Stimulated activated CD8-positive, alpha-beta memory T cell treated with anti-CD3 and anti-CD28 coated beads, Interleukin-12 subunit alpha, Interleukin-12 subunit beta, amount 100 ng/mL, for 24 hours (primary cell): ENCODE measurements around the gene EPHB6.

Experiments
- DNase-seq: peaks from one replicate; pipeline ENCODE4 v3.0.0-alpha.2; 2020; ENCODE audit errors: extremely low read depth

Gene EPHB6

GRCh38 chr7:142876991-142877910, 22.4 kb downstream of the EPHB6 start:
- no peak for DNase-seq

DNA sequence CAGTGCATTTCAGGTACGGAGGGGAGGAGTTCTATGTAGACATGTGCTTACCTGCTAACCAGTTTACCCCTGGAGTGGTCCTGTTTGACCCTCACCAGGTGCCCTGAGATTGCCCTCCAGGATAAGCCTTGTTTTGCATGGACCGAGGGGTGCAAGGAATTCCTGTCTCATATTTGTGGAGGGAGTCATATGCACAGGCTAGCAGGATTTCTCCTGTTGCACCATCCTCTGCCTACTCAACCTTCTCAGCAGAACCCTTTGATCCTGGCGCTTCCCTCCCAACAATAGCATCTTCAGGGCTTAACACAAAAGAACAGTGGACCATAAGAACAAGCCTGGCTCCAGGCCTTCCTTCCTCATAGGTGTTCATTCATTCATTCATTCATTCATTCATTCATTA, 23.4 kb downstream of the EPHB6 start:
- DNase-seq = no peak

GRCh38 chr7:142879060-142879459, 24.2 kb downstream of the EPHB6 start:
- DNase-seq = no peak

DNA sequence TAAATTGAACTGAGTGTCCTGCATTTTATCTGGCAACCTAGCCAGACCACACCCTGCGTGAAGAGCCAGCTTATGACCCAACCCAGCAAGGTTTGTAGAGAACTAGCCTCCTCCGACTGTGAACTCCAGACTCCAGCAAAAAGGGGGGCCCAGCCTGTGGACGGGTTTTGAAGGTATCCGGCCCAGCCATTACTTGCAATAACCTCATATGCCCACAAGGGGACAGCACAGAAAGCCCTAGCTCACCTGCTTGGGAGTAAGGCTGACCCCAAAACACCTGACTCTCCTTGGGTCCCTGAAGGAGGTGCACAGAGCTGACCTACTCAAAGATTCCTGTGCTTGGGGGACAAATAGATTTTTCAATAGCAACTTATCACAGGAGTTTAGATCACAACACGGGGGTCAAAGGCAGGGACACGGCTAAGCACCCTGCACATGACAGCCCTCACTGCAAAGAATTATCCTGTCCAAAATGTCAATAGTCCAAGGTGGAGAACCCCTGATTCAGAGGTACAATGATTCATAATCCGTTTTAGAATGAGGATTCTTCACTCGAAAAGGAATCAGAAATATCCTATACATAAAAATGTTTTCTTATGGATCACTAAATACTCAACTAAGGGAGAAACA, 26.1 kb downstream of the EPHB6 start:
- DNase-seq = no peak

- DNase-seq = no peak
These were observed 26.9 kb downstream of the EPHB6 start for GRCh38 chr7:142881586-142882337.

DNA sequence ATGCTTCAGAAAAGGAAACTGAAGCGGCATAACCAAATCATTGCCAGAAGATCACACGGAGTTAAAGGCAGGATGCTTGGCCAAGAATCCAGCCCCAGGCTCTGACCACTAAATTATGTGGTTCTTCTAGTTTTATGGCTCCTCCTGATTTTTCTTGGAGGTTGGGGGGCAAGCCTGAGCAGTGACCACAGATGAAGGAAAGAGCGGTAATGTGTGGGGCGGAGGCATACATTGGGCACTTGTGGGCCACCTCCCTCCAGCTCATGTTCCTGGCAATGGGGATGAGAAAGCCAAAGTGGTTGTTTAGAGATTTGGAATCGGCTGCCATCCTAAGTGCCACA, 27.4 kb downstream of the EPHB6 start:
- DNase-seq = no peak

GRCh38 chr7:142883145-142883544, 28.3 kb downstream of the EPHB6 start:
- DNase-seq = no peak

DNA sequence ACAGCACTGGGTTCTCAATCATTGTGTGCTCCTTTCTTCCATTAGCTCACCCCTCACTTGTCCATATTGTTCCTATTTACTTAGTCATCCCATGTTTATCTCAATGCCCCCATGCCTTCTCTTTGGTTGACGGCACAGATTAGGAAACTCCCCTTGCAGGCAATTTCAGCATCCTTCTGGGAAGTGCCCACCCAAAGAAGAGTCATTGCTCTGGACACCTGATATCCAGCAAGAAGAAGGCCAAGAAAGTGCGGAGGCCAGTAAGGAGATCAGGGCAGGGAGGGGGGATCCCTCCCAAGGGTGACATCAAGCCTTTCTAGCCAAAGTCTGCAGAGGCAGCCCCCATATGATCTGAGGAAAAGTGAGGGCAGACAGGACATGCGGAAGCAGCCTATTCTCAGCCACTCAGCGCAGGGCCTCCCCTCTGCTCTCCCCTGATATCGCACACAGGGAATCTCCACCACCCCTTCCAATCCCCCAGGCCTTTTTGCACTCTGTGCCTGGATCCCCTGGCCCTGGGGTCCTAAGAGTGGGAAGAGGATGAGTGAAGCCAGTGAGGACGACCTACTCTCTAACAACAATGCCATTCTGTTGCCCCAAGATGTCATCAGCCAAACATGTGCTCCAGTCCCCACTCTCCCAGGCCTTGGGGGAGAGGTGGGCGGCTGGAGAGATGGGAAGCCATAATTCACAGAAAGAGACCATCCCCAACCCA, 28.9 kb downstream of the EPHB6 start:
- no peak for DNase-seq

DNA sequence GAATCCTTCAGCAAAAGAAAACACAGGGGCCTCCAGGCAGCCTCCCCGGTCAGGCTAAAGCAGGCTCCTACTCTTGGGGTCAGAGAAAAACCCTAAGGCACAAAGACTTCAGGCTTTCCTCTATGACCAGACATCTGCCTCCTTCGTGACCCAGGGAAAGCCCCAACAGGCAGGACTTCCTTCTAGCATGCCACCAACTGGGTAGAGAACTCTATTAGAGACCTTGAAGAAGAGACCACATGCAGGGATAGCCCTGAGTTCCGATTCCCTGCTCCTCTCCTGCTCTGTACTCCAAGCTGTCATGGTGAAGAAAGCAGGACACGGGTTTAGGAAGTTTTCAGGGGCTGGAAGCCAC, 29.4 kb downstream of the EPHB6 start:
- DNase-seq = no peak

- DNase-seq = no peak
These were observed 30.7 kb downstream of the EPHB6 start, which contains the start of gene TRPV6 for GRCh38 chr7:142885311-142886230. TSS of gene TRPV6 (minus strand) at chr7:142885745.

DNA sequence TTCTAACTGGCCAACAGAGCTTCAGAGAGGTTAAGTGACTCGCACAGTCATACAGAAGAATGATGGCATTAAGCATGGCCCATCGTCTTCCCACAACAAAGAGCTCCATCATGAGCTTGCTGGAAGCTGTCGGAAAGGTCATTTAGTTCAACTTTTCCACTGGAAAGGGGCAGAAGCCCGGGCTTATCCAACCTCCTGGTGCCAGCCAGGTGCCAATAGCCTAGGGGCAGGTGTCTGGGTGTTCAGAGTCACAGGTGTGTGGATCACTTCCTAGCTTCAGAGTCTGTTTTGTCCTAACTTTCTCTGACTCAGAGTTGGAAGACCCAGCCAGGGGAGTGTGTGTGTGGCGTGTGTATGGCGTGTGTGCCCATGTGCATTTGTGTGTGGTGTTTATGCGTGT, 32.0 kb downstream of the EPHB6 start:
- DNase-seq = no peak

GRCh38 chr7:142887282-142888015, 32.6 kb downstream of the EPHB6 start:
- no peak for DNase-seq

GRCh38 chr7:142889816-142890215, 34.9 kb downstream of the EPHB6 start:
- DNase-seq = no peak

DNA sequence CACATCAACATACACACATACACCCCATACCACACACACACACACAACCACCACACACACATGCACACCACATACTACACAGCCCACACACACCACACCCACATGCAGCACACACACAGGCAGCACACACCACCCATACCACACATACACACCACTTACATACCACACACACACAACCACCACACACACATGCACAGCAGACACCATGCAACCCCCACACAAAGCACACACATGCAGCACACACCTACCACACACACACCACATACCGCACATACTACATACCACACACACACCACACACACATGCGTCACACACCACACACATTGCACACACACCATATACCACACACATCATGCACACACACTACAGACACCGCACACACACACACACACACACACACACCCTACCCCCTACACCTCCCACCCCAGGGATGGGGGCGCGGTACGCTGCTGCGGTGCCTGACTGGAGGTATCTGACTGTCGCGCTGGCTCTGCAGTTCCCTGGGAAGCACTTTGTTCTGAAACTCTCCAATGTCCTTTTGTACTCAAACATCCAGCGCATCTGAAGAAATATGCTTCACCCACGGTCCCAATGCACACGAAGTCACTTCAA, 36.1 kb downstream of the EPHB6 start:
- DNase-seq = no peak

DNA sequence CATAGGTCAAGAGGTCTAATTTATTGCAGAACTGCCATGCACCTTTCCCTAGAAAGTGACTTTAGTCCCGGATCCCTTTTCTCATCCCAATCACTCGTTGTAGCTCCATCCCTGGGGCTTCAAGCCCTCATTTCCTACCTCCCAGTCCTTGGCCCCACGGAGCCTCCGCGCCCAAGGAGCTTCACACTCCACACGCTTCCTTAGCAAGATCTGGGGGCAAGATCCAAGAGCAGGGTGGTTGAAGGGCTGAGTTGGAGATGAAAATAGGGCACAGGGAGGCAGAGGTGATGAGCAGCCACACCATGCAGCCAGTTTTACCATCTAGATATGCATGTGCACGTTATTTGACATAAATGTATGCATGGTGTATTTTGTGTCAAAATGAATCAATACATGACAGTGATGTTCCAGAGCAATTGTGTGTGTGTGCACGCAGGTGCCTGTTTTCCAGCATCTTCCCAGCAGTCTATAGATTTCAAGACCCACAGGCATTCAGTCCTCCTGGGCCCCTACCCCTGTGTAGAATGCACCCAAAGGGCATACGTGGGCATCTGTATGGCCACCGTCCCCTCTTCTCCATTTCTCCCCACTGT, 36.7 kb downstream of the EPHB6 start:
- no peak for DNase-seq

DNA sequence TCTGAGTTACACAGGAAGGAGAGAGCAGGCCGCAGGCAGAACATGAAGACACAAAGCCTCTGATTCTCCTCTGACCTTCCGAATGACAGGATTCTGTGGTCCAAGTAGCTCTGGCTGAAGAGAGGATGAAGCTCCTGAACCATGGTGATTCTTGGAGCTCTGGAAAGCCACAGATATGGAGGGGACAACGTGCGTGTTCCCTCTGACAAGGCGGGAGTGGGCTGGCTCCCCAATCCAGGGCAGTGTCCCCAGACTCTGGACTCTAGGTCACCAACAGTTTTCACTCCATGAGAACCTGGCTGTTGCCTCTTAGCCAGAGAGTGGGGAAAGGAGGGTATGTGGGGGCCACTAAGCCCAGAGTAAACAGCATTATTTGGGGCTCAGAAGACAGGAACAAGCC, 38.1 kb downstream of the EPHB6 start:
- DNase-seq = no peak

GRCh38 chr7:142894112-142894984, 39.5 kb downstream of the EPHB6 start:
- no peak for DNase-seq

GRCh38 chr7:142894985-142895593, 40.2 kb downstream of the EPHB6 start:
- DNase-seq = no peak
